Measurements from ENCODE around the gene TXNDC17.

Gene TXNDC17

DNA sequence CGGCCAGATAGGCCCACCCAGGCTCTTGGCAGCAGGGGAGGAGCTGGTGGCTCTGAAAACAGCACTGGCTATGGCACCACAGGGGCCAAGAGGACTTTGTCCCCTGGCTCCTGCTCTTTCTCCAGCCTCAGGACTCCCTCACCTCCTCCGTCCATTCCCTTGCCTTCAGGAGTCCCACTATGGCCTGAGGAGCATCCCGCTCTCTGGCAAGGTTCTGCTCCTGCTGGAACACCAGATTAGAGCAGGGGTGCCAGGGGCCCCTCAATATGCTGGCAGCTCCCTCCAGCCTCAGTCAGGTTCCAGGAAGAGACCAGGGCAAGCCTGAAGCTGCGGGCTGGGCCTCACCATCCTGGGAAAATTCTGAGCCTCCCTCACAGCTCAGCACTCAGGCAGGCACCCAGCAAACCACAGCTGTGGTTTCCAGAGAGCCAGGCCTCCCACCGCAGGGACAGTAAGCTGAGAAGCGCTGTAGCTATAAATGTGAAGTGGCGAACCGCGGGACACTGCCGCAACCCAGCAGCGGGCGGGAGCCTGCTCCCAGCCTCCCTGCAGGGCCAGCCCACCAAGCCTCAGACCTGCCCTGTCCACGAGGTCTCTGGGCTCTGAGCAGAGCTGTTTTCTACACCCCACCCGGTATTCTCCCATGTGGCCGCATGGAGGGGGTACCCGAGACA lies 36.4 kb downstream of the TXNDC17 start:
- Histone ChIP-seq H3K4me1 (ENCODE audit: insufficient read depth, low read length) (0 out of 2 replicates have a peak, but pooled peaks cover 4% of the 10 kb centered on the region), H3K9me3 (ENCODE audit: insufficient read depth, low read depth, low read length) (no peaks in the 10 kb centered on the region), H3K36me3 (ENCODE audit: insufficient read depth, low read depth, low read length) (no peaks in the 10 kb centered on the region), H3K4me3 (ENCODE audit: low read length) (no peak overlapping the region), H3K27me3 (ENCODE audit: insufficient read depth, low read length) (no peaks in the 10 kb centered on the region), H3K27ac (ENCODE audit: low read length) (no peak overlapping the region), H3K9ac (ENCODE audit: low read depth, low read length) (no peak overlapping the region)

DNA sequence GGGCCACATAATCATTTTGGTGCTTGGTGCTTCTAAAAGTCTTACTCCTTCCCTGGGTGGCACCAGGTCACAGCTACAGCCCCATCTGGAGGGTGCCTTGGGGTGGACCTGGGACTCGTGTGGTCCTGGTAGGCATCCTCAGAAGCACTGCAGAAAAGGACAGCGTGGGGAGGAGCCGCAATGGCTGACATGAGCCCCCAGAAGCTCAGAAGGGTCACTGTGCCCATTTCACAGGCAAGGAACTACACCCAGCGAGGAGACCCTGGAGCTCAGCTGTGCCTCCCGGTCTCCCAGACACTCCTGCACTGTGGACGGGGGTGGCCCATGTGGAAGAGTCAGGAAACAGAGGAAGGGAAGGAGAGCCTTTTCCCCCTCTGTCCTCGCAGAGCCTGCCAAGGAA lies 37.1 kb downstream of the TXNDC17 start:
- Histone ChIP-seq H3K27ac (ENCODE audit: low read length) (no peak overlapping the region), H3K27me3 (ENCODE audit: insufficient read depth, low read length) (no peaks in the 10 kb centered on the region)

DNA sequence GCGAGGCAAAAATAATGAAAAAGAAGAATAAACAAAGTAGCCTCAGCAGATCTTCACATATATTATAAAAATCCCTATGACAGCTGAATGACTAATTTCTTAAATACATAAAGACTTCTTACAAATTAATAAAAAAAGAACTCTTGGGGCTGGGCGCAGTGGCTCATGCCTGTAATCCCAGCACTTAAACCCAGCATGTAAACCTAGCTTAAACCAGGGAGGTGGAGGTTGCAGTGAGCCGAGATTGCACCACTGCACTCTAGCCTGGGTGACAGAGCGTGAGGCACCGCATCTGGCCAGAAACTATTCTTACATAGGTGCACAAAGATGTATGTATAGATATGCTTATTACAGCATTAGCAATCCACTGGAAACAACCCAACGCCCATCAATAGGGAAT lies 38.4 kb downstream of the TXNDC17 start:
- no peak overlapping the region for H3K9ac ChIP-seq (ENCODE audit: low read depth, low read length)
- no peaks in the 10 kb centered on the region for H3K36me3 ChIP-seq (ENCODE audit: insufficient read depth, low read depth, low read length)
- 0 out of 2 replicates have a peak, but pooled peaks cover 4% of the 10 kb centered on the region for H3K4me1 ChIP-seq (ENCODE audit: insufficient read depth, low read length)
- no peak overlapping the region for H3K27ac ChIP-seq (ENCODE audit: low read length)
- H3K4me3 ChIP-seq (ENCODE audit: low read length): no peak overlapping the region
- no peaks in the 10 kb centered on the region for H3K27me3 ChIP-seq (ENCODE audit: insufficient read depth, low read length)
- no peaks in the 10 kb centered on the region for H3K9me3 ChIP-seq (ENCODE audit: insufficient read depth, low read depth, low read length)

More for the DNA sequence above, 37.1 kb downstream of the TXNDC17 start:
- Histone ChIP-seq H3K36me3 (ENCODE audit: insufficient read depth, low read depth, low read length) (no peaks in the 10 kb centered on the region), H3K9me3 (ENCODE audit: insufficient read depth, low read depth, low read length) (no peaks in the 10 kb centered on the region), H3K9ac (ENCODE audit: low read depth, low read length) (no peak overlapping the region), H3K4me3 (ENCODE audit: low read length) (no peak overlapping the region), H3K4me1 (ENCODE audit: insufficient read depth, low read length) (0 out of 2 replicates have a peak, but pooled peaks cover 4% of the 10 kb centered on the region)

DNA sequence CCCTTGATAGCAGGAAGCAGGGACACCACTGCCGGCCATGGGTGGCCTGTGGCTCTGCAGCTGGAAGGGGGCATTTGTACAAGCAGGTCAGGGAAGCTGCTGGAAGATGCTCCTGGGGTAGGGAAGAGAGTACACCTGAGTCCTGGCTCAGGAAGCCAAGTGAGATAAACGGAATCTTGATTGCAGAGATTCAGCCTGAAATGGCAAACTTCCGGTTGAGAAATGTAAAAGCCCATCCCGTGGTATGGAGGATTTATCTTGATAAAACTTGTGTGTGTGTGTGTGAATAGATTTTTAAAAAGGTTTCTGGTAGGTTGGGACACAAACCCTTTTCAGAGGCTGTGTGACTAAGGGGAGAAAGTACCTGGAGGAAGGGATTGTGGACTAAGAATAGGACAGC lies 40.3 kb downstream of the TXNDC17 start:
- Histone ChIP-seq H3K36me3 (ENCODE audit: insufficient read depth, low read depth, low read length) (no peaks in the 10 kb centered on the region), H3K9me3 (ENCODE audit: insufficient read depth, low read depth, low read length) (no peaks in the 10 kb centered on the region), H3K27ac (ENCODE audit: low read length) (no peak overlapping the region), H3K4me1 (ENCODE audit: insufficient read depth, low read length) (no peaks in the 10 kb centered on the region), H3K9ac (ENCODE audit: low read depth, low read length) (no peak overlapping the region), H3K4me3 (ENCODE audit: low read length) (no peak overlapping the region), H3K27me3 (ENCODE audit: insufficient read depth, low read length) (no peaks in the 10 kb centered on the region)

DNA sequence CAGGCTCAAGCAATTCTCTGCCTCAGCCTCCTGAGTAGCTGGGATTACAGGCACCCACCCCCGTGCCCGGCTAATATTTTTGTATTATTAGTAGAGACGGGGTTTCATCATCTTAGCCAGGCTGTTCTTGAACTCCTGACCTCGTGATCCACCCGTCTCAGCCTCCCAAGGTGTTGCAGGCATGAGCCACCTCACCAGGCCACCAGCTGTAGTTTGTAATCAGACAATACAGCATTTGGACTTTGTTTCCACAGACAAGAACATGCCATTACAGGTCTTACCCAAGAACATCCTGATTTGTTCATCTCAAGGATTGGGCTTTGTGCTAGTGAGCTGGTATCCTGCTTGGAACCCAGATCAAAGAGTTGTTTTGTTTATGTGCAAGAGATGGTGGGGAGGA lies 40.8 kb downstream of the TXNDC17 start:
- Histone ChIP-seq H3K27ac (ENCODE audit: low read length) (no peak overlapping the region), H3K36me3 (ENCODE audit: insufficient read depth, low read depth, low read length) (no peaks in the 10 kb centered on the region), H3K27me3 (ENCODE audit: insufficient read depth, low read length) (no peaks in the 10 kb centered on the region), H3K4me1 (ENCODE audit: insufficient read depth, low read length) (no peaks in the 10 kb centered on the region), H3K4me3 (ENCODE audit: low read length) (no peak overlapping the region), H3K9me3 (ENCODE audit: insufficient read depth, low read depth, low read length) (no peaks in the 10 kb centered on the region), H3K9ac (ENCODE audit: low read depth, low read length) (no peak overlapping the region)

DNA sequence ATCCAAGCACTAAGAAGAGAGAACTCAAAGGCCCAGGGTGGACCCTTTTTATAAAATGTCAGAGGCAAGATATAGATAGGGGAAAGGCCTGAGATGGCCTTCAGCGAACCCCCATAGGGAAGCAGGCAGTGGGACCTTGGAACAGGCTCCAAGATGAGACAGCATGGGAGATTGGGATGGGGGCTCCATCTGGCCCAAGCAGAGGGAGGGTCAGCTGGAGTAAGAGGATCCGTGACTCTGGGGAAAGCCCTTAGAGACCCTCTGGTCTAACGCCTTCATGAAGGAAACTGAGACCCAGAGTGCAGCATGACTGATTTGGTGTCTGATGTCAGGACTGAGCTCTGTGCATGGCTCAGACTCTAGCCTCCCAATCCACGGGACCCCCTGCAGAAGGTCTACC lies 41.5 kb downstream of the TXNDC17 start:
- H3K36me3 ChIP-seq (ENCODE audit: insufficient read depth, low read depth, low read length): no peaks in the 10 kb centered on the region
- H3K27ac ChIP-seq (ENCODE audit: low read length): no peak overlapping the region
- no peaks in the 10 kb centered on the region for H3K9me3 ChIP-seq (ENCODE audit: insufficient read depth, low read depth, low read length)
- H3K27me3 ChIP-seq (ENCODE audit: insufficient read depth, low read length): no peaks in the 10 kb centered on the region; the same call in 1 of the 2 replicates
- H3K9ac ChIP-seq (ENCODE audit: low read depth, low read length): no peak overlapping the region
- H3K4me1 ChIP-seq (ENCODE audit: insufficient read depth, low read length): no peaks in the 10 kb centered on the region
- H3K4me3 ChIP-seq (ENCODE audit: low read length): no peak overlapping the region

DNA sequence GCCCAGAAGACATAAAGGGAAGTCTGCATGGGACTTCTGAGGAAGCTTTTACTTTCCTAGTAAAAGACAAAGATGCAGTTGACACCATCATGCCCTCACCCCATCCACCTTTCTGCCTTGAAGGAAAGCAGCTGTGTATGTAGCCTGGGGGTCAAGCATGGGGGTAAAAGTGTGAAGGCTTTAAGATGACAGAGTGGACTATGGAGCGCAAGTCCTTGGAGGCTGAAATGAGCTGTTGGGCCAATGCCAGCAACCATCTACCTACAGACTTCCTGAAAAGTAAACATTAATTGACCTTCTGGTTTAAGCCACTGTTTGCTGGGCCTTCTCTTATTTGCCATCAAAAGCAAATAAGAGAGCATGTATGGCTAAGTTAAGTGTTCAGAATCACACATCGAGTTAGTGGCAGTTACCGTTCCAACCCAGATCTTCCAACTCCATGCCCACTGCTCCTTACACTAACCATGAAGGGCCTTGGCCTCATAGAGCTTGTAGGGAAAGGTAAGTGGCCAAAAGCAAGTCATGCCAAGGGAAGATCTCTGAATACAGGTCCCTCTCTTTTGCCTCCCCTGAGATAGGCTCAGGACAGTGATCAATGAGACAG lies 42.3 kb downstream of the TXNDC17 start:
- no peaks in the 10 kb centered on the region for H3K4me1 ChIP-seq (ENCODE audit: insufficient read depth, low read length)
- H3K9ac ChIP-seq (ENCODE audit: low read depth, low read length): no peak overlapping the region
- H3K36me3 ChIP-seq (ENCODE audit: insufficient read depth, low read depth, low read length): no peaks in the 10 kb centered on the region
- no peaks in the 10 kb centered on the region for H3K9me3 ChIP-seq (ENCODE audit: insufficient read depth, low read depth, low read length)
- no peak overlapping the region for H3K27ac ChIP-seq (ENCODE audit: low read length)
- no peak overlapping the region for H3K4me3 ChIP-seq (ENCODE audit: low read length)
- no peaks in the 10 kb centered on the region; the same call in 1 of the 2 replicates for H3K27me3 ChIP-seq (ENCODE audit: insufficient read depth, low read length)

DNA sequence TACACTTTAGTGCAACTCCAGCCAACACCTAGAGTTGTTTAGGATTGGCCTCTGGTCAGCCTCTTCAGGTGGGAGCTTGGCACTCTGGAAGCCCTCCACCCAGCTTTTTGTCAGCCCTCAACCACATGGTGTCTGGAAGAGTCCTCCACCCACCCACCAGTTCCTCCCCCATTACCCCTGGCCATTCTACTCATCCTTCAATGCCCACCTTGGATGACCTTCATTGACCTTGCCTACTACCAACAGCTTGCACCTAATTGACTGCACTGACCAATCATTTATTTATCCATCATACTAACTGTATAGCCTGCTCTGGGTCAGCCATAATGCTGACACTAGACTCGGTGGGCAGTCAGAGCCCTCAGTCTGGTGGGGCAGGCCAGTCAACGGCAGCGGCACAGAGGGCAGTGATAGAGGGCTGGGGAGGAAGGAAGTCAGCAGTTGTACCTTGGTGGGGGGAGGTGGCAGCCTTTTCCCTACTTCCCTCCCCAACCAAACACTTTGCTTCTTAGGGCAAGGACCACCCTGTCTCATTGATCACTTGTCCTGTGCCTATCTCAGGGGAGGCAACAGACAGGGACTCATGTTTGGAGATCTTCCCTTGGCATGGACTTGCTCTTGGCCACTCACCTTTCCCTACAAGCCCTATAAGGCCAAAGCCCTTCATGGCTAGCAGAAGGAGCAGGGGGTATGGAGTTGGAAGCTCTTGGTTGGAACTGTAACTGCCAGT lies 43.0 kb downstream of the TXNDC17 start:
- no peak overlapping the region for H3K27ac ChIP-seq (ENCODE audit: low read length)
- no peak overlapping the region for H3K4me3 ChIP-seq (ENCODE audit: low read length)
- no peaks in the 10 kb centered on the region for H3K4me1 ChIP-seq (ENCODE audit: insufficient read depth, low read length)
- H3K9me3 ChIP-seq (ENCODE audit: insufficient read depth, low read depth, low read length): no peaks in the 10 kb centered on the region
- no peaks in the 10 kb centered on the region for H3K36me3 ChIP-seq (ENCODE audit: insufficient read depth, low read depth, low read length)
- no peak overlapping the region for H3K9ac ChIP-seq (ENCODE audit: low read depth, low read length)
- H3K27me3 ChIP-seq (ENCODE audit: insufficient read depth, low read length): no peaks in the 10 kb centered on the region; the same call in 1 of the 2 replicates

DNA sequence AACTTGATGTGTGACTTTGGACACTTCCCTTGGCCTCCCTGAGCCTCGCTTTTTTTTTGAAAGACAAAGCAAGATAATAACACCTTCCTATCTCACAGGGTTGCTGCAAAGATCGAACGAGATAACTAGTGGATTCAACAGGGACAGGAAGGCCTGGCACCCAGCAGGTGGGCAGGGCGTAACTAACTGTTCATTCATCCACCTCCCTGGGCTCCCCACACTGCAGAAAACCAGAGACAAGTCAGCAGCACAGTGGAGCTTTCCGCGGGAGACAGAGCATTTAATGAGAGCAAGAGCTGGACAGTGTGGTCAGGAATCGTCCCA lies 43.6 kb downstream of the TXNDC17 start:
- Histone ChIP-seq H3K27ac (ENCODE audit: low read length) (no peak overlapping the region), H3K4me3 (ENCODE audit: low read length) (no peak overlapping the region), H3K9me3 (ENCODE audit: insufficient read depth, low read depth, low read length) (no peaks in the 10 kb centered on the region), H3K4me1 (ENCODE audit: insufficient read depth, low read length) (no peaks in the 10 kb centered on the region), H3K9ac (ENCODE audit: low read depth, low read length) (no peak overlapping the region), H3K27me3 (ENCODE audit: insufficient read depth, low read length) (no peaks in the 10 kb centered on the region; the same call in 1 of the 2 replicates), H3K36me3 (ENCODE audit: insufficient read depth, low read depth, low read length) (no peaks in the 10 kb centered on the region)

DNA sequence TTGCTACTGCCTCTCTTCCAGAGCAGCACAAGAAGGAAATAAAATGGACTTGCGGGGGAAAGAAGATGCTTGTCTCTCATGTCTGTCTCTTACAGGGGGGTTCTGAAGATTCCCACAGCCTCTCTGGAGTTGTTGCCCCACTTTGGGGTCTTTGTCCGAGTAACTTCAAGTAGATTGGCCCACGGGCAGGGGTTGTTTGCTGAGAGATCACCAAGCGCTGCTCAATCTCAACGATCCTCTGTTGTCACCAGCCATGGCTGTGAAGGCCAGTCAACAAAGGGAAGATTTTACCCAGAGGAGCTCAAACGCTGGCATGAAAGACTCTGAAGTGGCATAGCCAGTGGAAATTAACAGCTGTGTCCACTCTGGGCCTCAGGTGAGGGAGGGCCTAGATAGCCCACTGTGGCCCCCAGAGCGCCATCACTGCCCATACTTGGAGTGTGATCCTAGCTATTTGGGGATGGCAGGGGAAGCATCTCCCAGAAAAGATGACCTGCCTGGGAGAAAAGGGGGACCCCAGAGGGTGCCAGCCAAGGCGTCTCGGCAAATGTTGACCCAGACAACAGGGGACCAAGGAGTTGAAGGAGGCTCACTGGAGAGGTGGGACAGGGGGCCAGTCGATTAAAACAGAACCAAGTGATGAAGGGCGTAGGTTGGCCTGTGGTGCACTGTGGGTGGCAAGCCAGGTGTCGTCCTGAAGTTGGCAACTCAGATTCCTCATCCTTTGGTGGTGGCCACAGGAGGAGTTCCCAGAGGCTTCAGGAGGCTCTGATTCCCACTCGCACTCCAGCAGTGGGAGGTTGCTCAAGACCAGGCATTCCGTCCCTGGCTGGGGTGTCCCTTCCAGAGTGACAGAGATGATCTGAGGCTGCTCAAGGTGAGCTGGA lies 44.3 kb downstream of the TXNDC17 start:
- Histone ChIP-seq H3K4me3 (ENCODE audit: low read length) (no peak overlapping the region), H3K27me3 (ENCODE audit: insufficient read depth, low read length) (no peaks in the 10 kb centered on the region; the same call in 1 of the 2 replicates), H3K9ac (ENCODE audit: low read depth, low read length) (no peak overlapping the region), H3K4me1 (ENCODE audit: insufficient read depth, low read length) (no peaks in the 10 kb centered on the region), H3K36me3 (ENCODE audit: insufficient read depth, low read depth, low read length) (no peaks in the 10 kb centered on the region), H3K27ac (ENCODE audit: low read length) (no peak overlapping the region), H3K9me3 (ENCODE audit: insufficient read depth, low read depth, low read length) (no peaks in the 10 kb centered on the region)

DNA sequence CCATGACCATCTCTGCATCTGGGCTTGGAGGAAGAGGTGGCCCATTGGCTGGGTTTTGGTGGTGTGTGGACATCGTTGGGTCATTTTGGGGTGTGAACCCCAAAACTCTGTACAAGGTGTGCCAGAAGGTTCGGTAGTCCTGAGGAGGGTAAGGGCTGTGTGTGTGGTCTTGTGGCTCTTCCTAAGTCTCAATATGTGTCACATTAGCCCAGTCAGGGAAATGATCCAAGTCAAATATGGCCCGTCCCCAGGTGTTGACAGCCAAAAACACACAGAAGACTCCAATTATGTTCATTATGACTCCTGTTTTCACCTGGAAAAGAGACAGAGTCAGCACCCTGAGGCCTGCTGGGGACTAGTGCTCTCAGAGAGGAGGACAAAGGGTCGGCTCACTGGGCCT lies 45.2 kb downstream of the TXNDC17 start:
- Histone ChIP-seq H3K27ac (ENCODE audit: low read length) (no peak overlapping the region), H3K9ac (ENCODE audit: low read depth, low read length) (no peak overlapping the region), H3K27me3 (ENCODE audit: insufficient read depth, low read length) (no peaks in the 10 kb centered on the region; the same call in 1 of the 2 replicates), H3K4me3 (ENCODE audit: low read length) (no peak overlapping the region), H3K4me1 (ENCODE audit: insufficient read depth, low read length) (no peaks in the 10 kb centered on the region), H3K9me3 (ENCODE audit: insufficient read depth, low read depth, low read length) (no peaks in the 10 kb centered on the region), H3K36me3 (ENCODE audit: insufficient read depth, low read depth, low read length) (no peaks in the 10 kb centered on the region)
